HL-60 (cell line): ENCODE data around the gene APOBEC3H.

ENCODE experiments used
- DNase-seq, 2 experiments: peaks; one replicate each; pipeline ENCODE4 v3.0.0-alpha.2; 2010 to 2020; ENCODE audit warnings: low read depth in 1 of 2, low spot score in 1 of 2
- H3K27ac ChIP-seq: fragments of 250-450 bp; sonication (Bioruptor Pico); replicated peaks from 2 replicates; pipeline ENCODE4 v1.5.1; 2020; ENCODE audit warnings: mild to moderate bottlenecking, moderate library complexity
- H3K27me3 ChIP-seq: fragments of 250-450 bp; sonication (Bioruptor Pico); 2 replicates; pipeline ENCODE4 v1.5.1; 2021; ENCODE audit warnings: mild to moderate bottlenecking, moderate library complexity; ENCODE audit not compliant: insufficient read depth, poor library complexity, severe bottlenecking
- H3K4me3 ChIP-seq: replicated peaks from 2 replicates; pipeline ENCODE4 v1.5.1; 2011; ENCODE audit warnings: mild to moderate bottlenecking, control low read depth, low read length; ENCODE audit not compliant: insufficient read depth
- GABPA ChIP-seq: IDR thresholded peaks from 2 replicates; pipeline ENCODE4 v1.6.1; 2012; ENCODE audit warnings: low read depth
- POLR2AphosphoS5 ChIP-seq: IDR thresholded peaks from 2 replicates; pipeline ENCODE4 v1.6.1; 2012; ENCODE audit warnings: low read depth
- SPI1 ChIP-seq: IDR thresholded peaks from 2 replicates; pipeline ENCODE4 v1.6.1; 2012; ENCODE audit warnings: low read depth, mild to moderate bottlenecking, borderline replicate concordance
- TF ChIP-seq, protein P1 (sequence below): IDR thresholded peaks from one replicate; pipeline ENCODE4 v1.5.1; 2011; ENCODE audit warnings: low read length, control low read depth, inconsistent platforms; ENCODE audit not compliant: insufficient read depth
- TF ChIP-seq, protein P2 (sequence below): IDR thresholded peaks from 2 replicates; pipeline ENCODE4 v1.6.1; 2012; ENCODE audit warnings: low read depth; ENCODE audit not compliant: insufficient replicate concordance

The APOBEC3H gene

DNA sequence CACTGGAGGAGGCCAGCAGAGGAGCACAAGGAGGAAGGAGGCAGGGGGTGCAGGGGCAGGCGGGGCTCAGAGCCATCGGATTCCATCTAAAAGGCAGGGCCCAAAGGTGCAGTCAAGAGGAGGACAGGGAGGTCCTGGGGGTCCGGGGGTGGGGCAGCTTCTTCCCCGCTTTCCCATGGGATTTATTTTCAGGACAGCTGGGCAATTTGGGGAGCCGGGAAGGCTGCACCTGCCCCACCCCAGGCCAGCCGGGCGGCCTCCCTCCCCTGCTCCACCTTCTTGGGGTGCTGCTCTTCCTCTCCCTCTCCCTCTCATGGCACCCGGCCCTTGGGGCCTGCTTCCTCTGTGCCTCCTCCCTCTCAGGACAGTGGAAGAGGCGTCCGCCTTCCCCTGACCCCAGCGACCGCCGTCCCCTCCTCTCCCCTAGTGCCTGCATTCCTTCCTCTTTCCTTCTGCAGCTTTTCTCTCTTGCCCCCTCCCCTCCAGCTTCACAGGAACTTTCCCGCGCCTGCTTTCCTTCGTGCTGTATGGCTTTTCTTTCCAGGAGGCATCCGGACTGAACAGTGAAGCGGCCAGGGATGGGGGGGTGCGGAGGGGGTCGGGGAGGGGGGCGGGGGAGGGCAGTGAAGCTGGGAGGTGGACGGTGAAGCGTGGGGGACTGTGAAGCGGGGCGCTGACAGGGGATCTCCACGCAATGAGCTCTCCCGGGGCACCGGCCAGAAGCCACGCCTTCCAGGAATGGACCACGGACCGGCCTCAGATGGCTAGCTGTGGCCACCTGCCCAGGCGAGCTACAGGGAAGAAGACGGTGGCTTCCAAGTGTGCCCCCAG, 26.9 kb downstream of the APOBEC3H start:
- DNase-seq = no peak
- no peak overlapping the region for H3K27ac ChIP-seq
- H3K4me3 ChIP-seq = no peak overlapping the region
- TF ChIP-seq POLR2AphosphoS5 = no peak
- TF ChIP-seq, protein P1, sequence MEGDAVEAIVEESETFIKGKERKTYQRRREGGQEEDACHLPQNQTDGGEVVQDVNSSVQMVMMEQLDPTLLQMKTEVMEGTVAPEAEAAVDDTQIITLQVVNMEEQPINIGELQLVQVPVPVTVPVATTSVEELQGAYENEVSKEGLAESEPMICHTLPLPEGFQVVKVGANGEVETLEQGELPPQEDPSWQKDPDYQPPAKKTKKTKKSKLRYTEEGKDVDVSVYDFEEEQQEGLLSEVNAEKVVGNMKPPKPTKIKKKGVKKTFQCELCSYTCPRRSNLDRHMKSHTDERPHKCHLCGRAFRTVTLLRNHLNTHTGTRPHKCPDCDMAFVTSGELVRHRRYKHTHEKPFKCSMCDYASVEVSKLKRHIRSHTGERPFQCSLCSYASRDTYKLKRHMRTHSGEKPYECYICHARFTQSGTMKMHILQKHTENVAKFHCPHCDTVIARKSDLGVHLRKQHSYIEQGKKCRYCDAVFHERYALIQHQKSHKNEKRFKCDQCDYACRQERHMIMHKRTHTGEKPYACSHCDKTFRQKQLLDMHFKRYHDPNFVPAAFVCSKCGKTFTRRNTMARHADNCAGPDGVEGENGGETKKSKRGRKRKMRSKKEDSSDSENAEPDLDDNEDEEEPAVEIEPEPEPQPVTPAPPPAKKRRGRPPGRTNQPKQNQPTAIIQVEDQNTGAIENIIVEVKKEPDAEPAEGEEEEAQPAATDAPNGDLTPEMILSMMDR = no peak
- no peak for TF ChIP-seq SPI1
- TF ChIP-seq, protein P2, sequence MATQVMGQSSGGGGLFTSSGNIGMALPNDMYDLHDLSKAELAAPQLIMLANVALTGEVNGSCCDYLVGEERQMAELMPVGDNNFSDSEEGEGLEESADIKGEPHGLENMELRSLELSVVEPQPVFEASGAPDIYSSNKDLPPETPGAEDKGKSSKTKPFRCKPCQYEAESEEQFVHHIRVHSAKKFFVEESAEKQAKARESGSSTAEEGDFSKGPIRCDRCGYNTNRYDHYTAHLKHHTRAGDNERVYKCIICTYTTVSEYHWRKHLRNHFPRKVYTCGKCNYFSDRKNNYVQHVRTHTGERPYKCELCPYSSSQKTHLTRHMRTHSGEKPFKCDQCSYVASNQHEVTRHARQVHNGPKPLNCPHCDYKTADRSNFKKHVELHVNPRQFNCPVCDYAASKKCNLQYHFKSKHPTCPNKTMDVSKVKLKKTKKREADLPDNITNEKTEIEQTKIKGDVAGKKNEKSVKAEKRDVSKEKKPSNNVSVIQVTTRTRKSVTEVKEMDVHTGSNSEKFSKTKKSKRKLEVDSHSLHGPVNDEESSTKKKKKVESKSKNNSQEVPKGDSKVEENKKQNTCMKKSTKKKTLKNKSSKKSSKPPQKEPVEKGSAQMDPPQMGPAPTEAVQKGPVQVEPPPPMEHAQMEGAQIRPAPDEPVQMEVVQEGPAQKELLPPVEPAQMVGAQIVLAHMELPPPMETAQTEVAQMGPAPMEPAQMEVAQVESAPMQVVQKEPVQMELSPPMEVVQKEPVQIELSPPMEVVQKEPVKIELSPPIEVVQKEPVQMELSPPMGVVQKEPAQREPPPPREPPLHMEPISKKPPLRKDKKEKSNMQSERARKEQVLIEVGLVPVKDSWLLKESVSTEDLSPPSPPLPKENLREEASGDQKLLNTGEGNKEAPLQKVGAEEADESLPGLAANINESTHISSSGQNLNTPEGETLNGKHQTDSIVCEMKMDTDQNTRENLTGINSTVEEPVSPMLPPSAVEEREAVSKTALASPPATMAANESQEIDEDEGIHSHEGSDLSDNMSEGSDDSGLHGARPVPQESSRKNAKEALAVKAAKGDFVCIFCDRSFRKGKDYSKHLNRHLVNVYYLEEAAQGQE = no peak
- no peak for TF ChIP-seq GABPA
- no peaks in the 10 kb centered on the region for H3K27me3 ChIP-seq

DNA sequence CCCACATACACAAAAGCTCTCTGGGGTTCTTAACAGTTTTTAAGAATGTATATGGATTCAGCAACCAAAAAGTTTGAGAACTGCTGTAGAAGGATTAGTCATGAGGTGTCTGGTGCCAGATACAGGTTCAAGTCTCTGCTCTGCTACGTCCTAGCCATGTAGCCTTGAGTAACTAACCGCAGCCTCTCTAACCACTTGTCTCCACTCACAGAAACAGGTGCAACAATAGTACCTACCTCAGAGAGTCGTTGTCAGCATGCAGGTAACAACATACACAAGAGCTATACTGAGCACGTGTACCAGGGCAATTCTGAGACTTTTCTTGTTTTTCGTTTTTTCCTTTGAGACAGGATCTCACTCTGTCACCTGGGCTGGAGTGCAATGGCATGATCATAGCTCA, 28.6 kb downstream of the APOBEC3H start:
- DNase-seq = no peak
- Histone ChIP-seq H3K27ac (no peak overlapping the region), H3K4me3 (no peak overlapping the region), H3K27me3 (no peaks in the 10 kb centered on the region)
- TF ChIP-seq, protein P2 = no peak
- no peak for TF ChIP-seq SPI1
- no peak for TF ChIP-seq POLR2AphosphoS5
- no peak for TF ChIP-seq GABPA
- TF ChIP-seq, protein P1 = no peak

DNA sequence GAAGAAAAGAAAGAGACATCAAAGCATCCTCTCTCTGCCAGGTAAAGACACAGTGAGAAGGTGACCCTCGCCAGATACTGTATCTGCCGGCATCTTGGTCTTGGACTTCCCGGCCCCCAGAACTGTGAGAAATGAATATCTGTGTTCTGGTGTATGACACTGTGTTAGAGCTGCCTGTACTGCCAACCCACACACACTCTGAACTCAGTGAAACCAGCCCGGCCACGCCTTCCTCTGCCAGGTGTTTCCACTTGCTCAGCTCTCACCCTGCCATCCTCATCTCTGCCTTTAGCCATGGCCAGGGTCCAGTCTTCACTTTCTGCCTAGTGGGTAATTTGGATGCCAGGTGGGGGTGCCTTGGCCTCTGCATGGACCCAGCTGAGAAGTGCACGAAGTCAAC, 31.5 kb downstream of the APOBEC3H start:
- H3K27ac ChIP-seq = no peak overlapping the region
- TF ChIP-seq GABPA = no peak
- no peak for TF ChIP-seq SPI1
- no peak for TF ChIP-seq POLR2AphosphoS5
- TF ChIP-seq, protein P2 = no peak
- TF ChIP-seq, protein P1 = no peak
- no peaks in the 10 kb centered on the region for H3K27me3 ChIP-seq
- no peak for DNase-seq
- no peak overlapping the region for H3K4me3 ChIP-seq
